BJ (cell line): Measurements from ENCODE around the gene ARL15. TPM values are rescaled to one million over a fixed set of nuclear protein-coding genes. Genes with fewer than 3 reads are reported as not detected.
A peak's percentile ranks its signal among the peaks of the same experiment; 100 is the strongest.

Experiments
- CTCF ChIA-PET: fragments of 350-600 bp; formaldehyde crosslinking; extraction: SDS; loops from one replicate; lab custom pipeline; 2021; ENCODE audit warnings: antibody characterized with exemption, inconsistent platforms; lab: Yijun Ruan, JAX
- POLR2A ChIA-PET: fragments of 300-600 bp; sonication (Branson Sonifier 250); formaldehyde crosslinking; extraction: SDS; loops from one replicate; lab custom pipeline; 2021; ENCODE audit warnings: antibody characterized with exemption; lab: Charles Lee
- DNase-seq: peaks from one replicate; pipeline ENCODE4 v3.0.0-alpha.2; 2011; ENCODE audit warnings: low read depth
- H3K27me3 ChIP-seq: 2 replicates; pipeline ENCODE4 v1.6.0; 2011; ENCODE audit warnings: low read length; ENCODE audit not compliant: control insufficient read depth, insufficient read depth
- H3K36me3 ChIP-seq: 2 replicates; pipeline ENCODE4 v1.5.1; 2011; ENCODE audit warnings: low read length; ENCODE audit not compliant: control insufficient read depth, insufficient read depth
- H3K4me3 ChIP-seq: 2 replicates; pipeline ENCODE4 v1.5.1; 2011; ENCODE audit warnings: low read depth, mild to moderate bottlenecking, control low read depth, low read length
- polyA plus RNA-seq: library from polyadenylated mRNA; depleted of rRNA; stranded (reverse); fragments of >200 nt; gene quantifications from 2 replicates; pipeline ENCODE4 v1.2.3, GENCODE V29; 2011
- TF ChIP-seq, protein P1 (sequence below): IDR thresholded peaks from 2 replicates; pipeline ENCODE4 v1.5.1; 2011; ENCODE audit warnings: low read depth, mild to moderate bottlenecking, control low read depth, inconsistent platforms, low read length, moderate library complexity; ENCODE audit not compliant: insufficient read depth

The ARL15 gene
- polyA plus RNA-seq, 1 experiment = 11.9 TPM

DNA sequence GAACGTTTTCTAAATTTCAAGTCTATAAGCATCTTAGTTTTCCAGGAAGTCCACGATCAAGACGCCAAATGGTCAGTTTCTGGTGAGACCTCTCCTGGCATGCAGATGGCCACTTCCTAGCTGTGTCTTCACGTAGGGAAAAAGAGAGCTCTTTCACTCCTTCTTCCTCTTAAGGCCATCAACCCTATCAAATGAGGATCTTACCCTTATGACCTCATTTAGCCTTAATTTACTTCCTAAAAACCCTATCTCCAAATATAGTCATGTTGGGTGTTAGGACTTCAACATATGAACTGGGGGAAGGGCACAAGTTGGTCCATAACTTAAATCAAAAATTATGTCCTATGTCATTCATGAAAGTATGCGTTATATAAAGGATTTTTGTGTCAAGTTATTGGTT is 229.5 kb downstream of the ARL15 start:
- no peaks in the 10 kb centered on the region; the same call in 1 of the 2 replicates for H3K36me3 ChIP-seq
- no peak overlapping the region for H3K4me3 ChIP-seq
- no peak for DNase-seq
- ChIA-PET POLR2A (no interaction called here), CTCF (no interaction called here)
- TF ChIP-seq, protein P1, sequence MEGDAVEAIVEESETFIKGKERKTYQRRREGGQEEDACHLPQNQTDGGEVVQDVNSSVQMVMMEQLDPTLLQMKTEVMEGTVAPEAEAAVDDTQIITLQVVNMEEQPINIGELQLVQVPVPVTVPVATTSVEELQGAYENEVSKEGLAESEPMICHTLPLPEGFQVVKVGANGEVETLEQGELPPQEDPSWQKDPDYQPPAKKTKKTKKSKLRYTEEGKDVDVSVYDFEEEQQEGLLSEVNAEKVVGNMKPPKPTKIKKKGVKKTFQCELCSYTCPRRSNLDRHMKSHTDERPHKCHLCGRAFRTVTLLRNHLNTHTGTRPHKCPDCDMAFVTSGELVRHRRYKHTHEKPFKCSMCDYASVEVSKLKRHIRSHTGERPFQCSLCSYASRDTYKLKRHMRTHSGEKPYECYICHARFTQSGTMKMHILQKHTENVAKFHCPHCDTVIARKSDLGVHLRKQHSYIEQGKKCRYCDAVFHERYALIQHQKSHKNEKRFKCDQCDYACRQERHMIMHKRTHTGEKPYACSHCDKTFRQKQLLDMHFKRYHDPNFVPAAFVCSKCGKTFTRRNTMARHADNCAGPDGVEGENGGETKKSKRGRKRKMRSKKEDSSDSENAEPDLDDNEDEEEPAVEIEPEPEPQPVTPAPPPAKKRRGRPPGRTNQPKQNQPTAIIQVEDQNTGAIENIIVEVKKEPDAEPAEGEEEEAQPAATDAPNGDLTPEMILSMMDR = no peak
- H3K27me3 ChIP-seq = no peaks in the 10 kb centered on the region

DNA sequence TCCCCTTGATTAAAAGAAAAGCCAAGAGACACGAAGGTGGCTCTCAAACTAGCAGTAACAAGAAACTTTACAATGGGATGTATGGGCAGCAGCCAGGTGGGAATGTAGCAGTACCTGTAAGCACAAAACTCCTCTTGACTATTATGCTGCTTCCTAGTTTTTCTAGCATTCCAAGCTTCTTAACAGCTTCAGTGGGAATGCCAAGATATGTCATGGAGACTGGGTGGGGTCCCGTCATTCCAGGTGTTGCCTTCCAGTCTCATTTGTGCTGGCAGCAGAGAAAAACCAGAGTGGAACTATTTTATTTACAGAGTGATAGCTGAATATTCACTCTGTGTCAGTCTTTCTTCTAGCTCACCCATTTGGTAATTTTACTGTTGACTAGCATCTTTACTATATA is 236.6 kb downstream of the ARL15 start:
- POLR2A ChIA-PET = interaction anchor here (0.6 kb wide), 1 partner anchor 11 kb away, joined by 10 read pairs; no protein-coding TSS in a partner anchor
- H3K4me3 ChIP-seq = no peak overlapping the region
- H3K36me3 ChIP-seq = no peaks in the 10 kb centered on the region
- TF ChIP-seq, protein P1 = no peak
- CTCF ChIA-PET = interaction anchor here (0.7 kb wide), 1 partner anchor 12 kb away, joined by 3 read pairs; no protein-coding TSS in a partner anchor
- no peak for DNase-seq
- no peaks in the 10 kb centered on the region for H3K27me3 ChIP-seq

DNA sequence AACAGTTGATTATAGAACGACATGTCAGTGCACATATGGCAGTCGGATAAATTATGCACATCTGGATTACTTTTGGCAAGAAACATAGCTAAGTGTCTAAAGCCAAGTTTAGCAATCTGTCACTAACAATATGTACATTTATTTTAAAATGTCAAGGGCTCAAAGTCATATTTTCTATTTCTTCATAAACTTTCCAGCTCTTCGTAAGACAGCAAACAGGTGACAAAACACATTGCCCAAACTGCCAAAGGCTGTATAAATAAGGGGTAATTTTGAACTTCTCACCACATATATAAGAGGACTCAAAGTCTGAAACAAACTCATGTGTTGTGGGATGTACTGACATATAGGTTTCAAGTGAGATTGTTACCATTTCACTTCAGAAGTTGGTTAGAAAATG is 237.2 kb downstream of the ARL15 start:
- ChIA-PET POLR2A (interaction anchor here (0.6 kb wide), 1 partner anchor 11 kb away, joined by 10 read pairs; no protein-coding TSS in a partner anchor), CTCF (no interaction called here)
- Histone ChIP-seq H3K36me3 (no peaks in the 10 kb centered on the region), H3K4me3 (no peak overlapping the region), H3K27me3 (no peaks in the 10 kb centered on the region)
- DNase-seq = no peak
- TF ChIP-seq, protein P1 = no peak

DNA sequence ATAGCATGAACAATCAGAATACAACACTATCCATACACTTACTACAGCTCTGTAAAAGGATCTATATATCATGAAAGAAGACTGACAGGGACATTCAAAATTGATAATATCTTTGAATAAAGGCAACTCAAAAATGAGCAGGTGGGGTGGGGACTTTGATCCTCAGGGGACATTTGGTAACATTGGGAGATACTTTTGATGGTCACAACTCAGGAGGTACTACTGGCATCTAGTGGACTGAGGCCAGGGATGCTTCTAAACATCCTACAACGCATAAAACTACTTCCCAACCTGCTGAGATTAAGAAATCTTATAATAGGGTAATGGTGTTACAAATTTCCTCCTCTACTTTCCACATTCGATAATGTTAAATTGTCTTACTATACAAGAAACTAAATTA is 243.9 kb downstream of the ARL15 start:
- Histone ChIP-seq H3K4me3 (no peak overlapping the region), H3K36me3 (no peaks in the 10 kb centered on the region), H3K27me3 (no peaks in the 10 kb centered on the region)
- no peak for DNase-seq
- TF ChIP-seq, protein P1 = no peak
- POLR2A ChIA-PET = no interaction called here
- CTCF ChIA-PET = no interaction called here

DNA sequence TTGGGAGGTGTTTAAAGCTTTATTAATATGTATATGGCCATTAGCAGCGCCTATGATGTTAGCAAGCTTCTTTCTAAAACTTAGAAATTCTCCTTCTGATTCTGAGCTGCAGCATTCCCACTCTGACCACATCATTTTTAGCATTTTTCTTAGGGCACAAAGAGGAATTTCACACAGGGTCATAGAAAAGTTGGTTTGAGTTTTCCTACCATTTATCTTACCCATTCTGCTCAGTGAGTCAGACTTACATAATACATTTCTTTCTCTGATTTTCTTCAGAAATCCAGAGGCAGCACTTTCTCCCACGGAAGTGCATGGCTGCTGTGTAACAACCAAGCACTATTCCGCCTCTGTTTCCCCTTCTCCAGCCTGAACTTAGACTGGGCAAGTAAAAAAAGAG is 246.6 kb downstream of the ARL15 start:
- TF ChIP-seq, protein P1 = no peak
- peak; percentile 80 for DNase-seq
- POLR2A ChIA-PET = no interaction called here
- Histone ChIP-seq H3K36me3 (no peaks in the 10 kb centered on the region), H3K27me3 (no peaks in the 10 kb centered on the region), H3K4me3 (no peak overlapping the region)
- CTCF ChIA-PET = interaction anchor here (1.0 to 1.4 kb wide), 3 partner anchors 28 to 583 kb away, joined by 3 to 4 read pairs (median 4); partner anchors contain the start of gene FST
